NCI-H1694 treated with DMSO at 0.1 percent for 48 hours (cell line): ENCODE measurements around the gene F2RL1.
"Not testable (repeated sequence)": the region's sequence is repeated elsewhere in the genome, so short reads cannot be mapped to it uniquely, and the experiment has no call there.

ENCODE experiments used
- DNase-seq: peaks from one replicate; lab custom pipeline; 2025; lab: John Stamatoyannopoulos, UW

The F2RL1 gene

GRCh38 chr5:76805821-76806505, 12.9 kb upstream of the F2RL1 start:
- no peak for DNase-seq

- no peak for DNase-seq
Observed at GRCh38 chr5:76807296-76807695, 11.5 kb upstream of the F2RL1 start.

- no peak for DNase-seq
Observed at GRCh38 chr5:76808141-76808691, 10.6 kb upstream of the F2RL1 start.

- DNase-seq = no peak
Observed at GRCh38 chr5:76809141-76809540, 9.7 kb upstream of the F2RL1 start.

- no peak for DNase-seq
Observed at GRCh38 chr5:76810236-76810635, 8.6 kb upstream of the F2RL1 start.

- no peak for DNase-seq
Observed at GRCh38 chr5:76811214-76811613, 7.6 kb upstream of the F2RL1 start.

GRCh38 chr5:76812209-76812608, 6.6 kb upstream of the F2RL1 start:
- not testable (repeated sequence) for DNase-seq

GRCh38 chr5:76813982-76814562, 4.8 kb upstream of the F2RL1 start:
- no peak for DNase-seq

- no peak for DNase-seq
Observed at GRCh38 chr5:76816110-76816831, 2.6 kb upstream of the F2RL1 start.

- DNase-seq = no peak
Observed at GRCh38 chr5:76819851-76820525, 1.2 kb downstream of the F2RL1 start.

GRCh38 chr5:76820526-76820890, 1.7 kb downstream of the F2RL1 start:
- no peak for DNase-seq

- DNase-seq = no peak
Observed at GRCh38 chr5:76821136-76821535, 2.3 kb downstream of the F2RL1 start.

- not testable (repeated sequence) for DNase-seq
Observed at GRCh38 chr5:76822105-76822731, 3.4 kb downstream of the F2RL1 start.

- DNase-seq = not testable (repeated sequence)
Observed at GRCh38 chr5:76826416-76826815, 7.6 kb downstream of the F2RL1 start.

GRCh38 chr5:76831110-76831452, 12.3 kb downstream of the F2RL1 start:
- DNase-seq = no peak

GRCh38 chr5:76836181-76836580, 17.4 kb downstream of the F2RL1 start:
- no peak for DNase-seq

- DNase-seq = no peak
Observed at GRCh38 chr5:76836585-76836984, 17.8 kb downstream of the F2RL1 start.

- DNase-seq = no peak
Observed at GRCh38 chr5:76838481-76839261, 19.8 kb downstream of the F2RL1 start.

GRCh38 chr5:76841361-76841760, 22.5 kb downstream of the F2RL1 start:
- no peak for DNase-seq

- DNase-seq = no peak
Observed at GRCh38 chr5:76845890-76846289, 27.1 kb downstream of the F2RL1 start.
